K562 (cell line): ENCODE data around the gene PLD6. TPM values are rescaled to one million over a fixed set of nuclear protein-coding genes. Genes with fewer than 3 reads are reported as not detected.
"Not testable (repeated sequence)": the region's sequence is repeated elsewhere in the genome, so short reads cannot be mapped to it uniquely, and the experiment has no call there.

Experiments
- ATAC-seq: fragments of 200-7000 bp; cut with Tn5 transposase; 3 replicates; pipeline ENCODE4 v1.9.1; 2020; ENCODE audit warnings: moderate library complexity
- BruUV-seq: library from RNA; stranded (reverse); fragments of 400-500 nt; replicated peaks from 2 replicates; lab custom pipeline; 2021; lab: Mats Ljungman, UMichigan
- CTCF ChIA-PET: fragments of 300-600 bp; formaldehyde crosslinking; extraction: SDS; loops from one replicate; lab custom pipeline; 2021; ENCODE audit warnings: low intra/inter-chr PET ratio; lab: Yijun Ruan, JAX
- POLR2A ChIA-PET: fragments of 300-600, 350-650 bp; sonication (Branson Sonifier 250); formaldehyde crosslinking; extraction: SDS; loops from one replicate; lab custom pipeline; 2021; ENCODE audit warnings: antibody characterized with exemption, inconsistent platforms; lab: Yijun Ruan, JAX
- DNase-seq, 4 experiments: peaks; one replicate each; pipeline versions ENCODE4 v3.0.0 to v3.0.0-alpha.2; 2011 to 2018; ENCODE audit warnings: low spot score in 3 of 4, mixed read lengths in 3 of 4; ENCODE audit errors: extremely low read depth in 1 of 4
- FAIRE-seq: peaks from 2 replicates; lab custom pipeline; 2011; peaks lifted over from hg19 to GRCh38; lab: Jason Lieb, UNC
- H2AFZ ChIP-seq: 2 replicates; pipeline ENCODE4 v1.6.0; 2011; ENCODE audit warnings: low read depth, low read length, control low read depth, inconsistent platforms
- H3K27ac ChIP-seq: fragments of 200-600 bp; 3 replicates; pipeline ENCODE4 v1.8.0; 2011; ENCODE audit warnings: low read depth, mild to moderate bottlenecking, control low read depth, inconsistent platforms, low read length, moderate library complexity, mixed read lengths; ENCODE audit errors: extremely low read depth
- H3K27me3 ChIP-seq, 2 experiments: fragments of 300-600 bp in 1 of 2; 2 replicates in 1 of 2; 3 replicates in 1 of 2; pipeline versions ENCODE4 v1.6.0 to v1.8.0; 2011; ENCODE audit warnings: inconsistent platforms in 2 of 2, low read length in 2 of 2, mild to moderate bottlenecking in 1 of 2, mixed read lengths in 1 of 2, moderate library complexity in 1 of 2; ENCODE audit not compliant: control insufficient read depth in 2 of 2, insufficient read depth in 2 of 2
- H3K36me3 ChIP-seq: fragments of 300-600 bp; 3 replicates; pipeline ENCODE4 v1.8.0; 2011; ENCODE audit warnings: mild to moderate bottlenecking, low read length, inconsistent platforms; ENCODE audit not compliant: control insufficient read depth, insufficient read depth
- H3K4me1 ChIP-seq, 2 experiments: fragments of 200-600 bp in 1 of 2; replicated peaks in 1 of 2; 2 replicates in 1 of 2; 3 replicates in 1 of 2; pipeline versions ENCODE4 v1.5.1 to v1.8.0; 2011; ENCODE audit warnings: inconsistent platforms in 2 of 2, low read length in 2 of 2, mild to moderate bottlenecking in 1 of 2, mixed read lengths in 1 of 2, moderate library complexity in 1 of 2; ENCODE audit not compliant: control insufficient read depth in 2 of 2, insufficient read depth in 2 of 2
- H3K4me2 ChIP-seq: 2 replicates; pipeline ENCODE4 v1.6.1; 2011; ENCODE audit warnings: low read length, control low read depth, inconsistent platforms, mixed read lengths; ENCODE audit not compliant: insufficient read depth
- H3K4me3 ChIP-seq: fragments of 200-600 bp; sonication (generic), shearing (Covaris generic); 2 replicates; pipeline ENCODE4 v1.5.1; 2016; ENCODE audit warnings: control low read depth, inconsistent platforms
- H3K79me2 ChIP-seq: fragments of 200-600 bp; 3 replicates; pipeline ENCODE4 v1.8.0; 2011; ENCODE audit warnings: low read length, inconsistent platforms; ENCODE audit not compliant: control insufficient read depth, insufficient read depth
- H3K9ac ChIP-seq, 2 experiments: 2 replicates each; pipeline versions ENCODE4 v1.6.0 to v1.6.1; 2011; ENCODE audit warnings: low read depth in 2 of 2, low read length in 2 of 2, control low read depth in 1 of 2, inconsistent platforms in 1 of 2, mild to moderate bottlenecking in 1 of 2, mixed read lengths in 1 of 2; ENCODE audit not compliant: insufficient read depth in 1 of 2
- H3K9me1 ChIP-seq: one replicate; pipeline ENCODE4 v1.6.0; 2011; ENCODE audit warnings: inconsistent platforms, mild to moderate bottlenecking, low read length, moderate library complexity; ENCODE audit not compliant: control insufficient read depth, insufficient read depth
- H3K9me3 ChIP-seq: replicated peaks from 2 replicates; pipeline ENCODE4 v1.5.1; 2011; ENCODE audit warnings: low read depth, low read length, inconsistent platforms; ENCODE audit not compliant: control insufficient read depth, insufficient read depth
- H4K20me1 ChIP-seq: replicated peaks from 2 replicates; pipeline ENCODE4 v1.6.1; 2011; ENCODE audit warnings: low read length, inconsistent platforms, mixed read lengths; ENCODE audit not compliant: control insufficient read depth, insufficient read depth
- ELK3 ChIP-seq: fragments of 450-650 bp; formaldehyde crosslinking; IDR thresholded peaks from 2 replicates; pipeline ENCODE4 v1.4.0; 2020; ENCODE audit warnings: mild to moderate bottlenecking
- RNF2 ChIP-seq: sonication (generic); IDR thresholded peaks from 2 replicates; pipeline ENCODE4 v1.6.1; 2016
- ZNF316 ChIP-seq: fragments of 450-650 bp; IDR thresholded peaks from 2 replicates; pipeline ENCODE4 v1.6.1; 2016
- ZNF561 ChIP-seq: fragments of 450-650 bp; formaldehyde crosslinking; conservative IDR thresholded peaks from 2 replicates; pipeline ENCODE4 v1.4.0; 2020; ENCODE audit warnings: mild to moderate bottlenecking, moderate library complexity
- WGBS: fragments of 100-300 bp; shearing (Covaris generic); methylation state at CpG from one replicate; pipeline ENCODE4 v1.1.6; 2016; ENCODE audit warnings: low coverage, mixed read lengths; ENCODE audit not compliant: insufficient coverage; ENCODE audit errors: missing lambda C conversion rate; 5-methylcytosine and 5-hydroxymethylcytosine counted together
- in situ Hi-C: fragments of 300-500 bp; cut with MboI; formaldehyde crosslinking; loops from 4 replicates; pipeline ENCODE4 v1.15.0; 2018; ENCODE audit warnings: inconsistent platforms, mixed read lengths
- intact Hi-C: fragments of 100-400 bp; cut with micrococcal nuclease; formaldehyde crosslinking; loops from 2 replicates; pipeline ENCODE4 v1.14.2; 2022
- polyA plus RNA-seq, 8 experiments: library from polyadenylated mRNA; depleted of rRNA in 4 of 8; stranded (reverse) in 5 of 8; unstranded in 3 of 8; fragments of >200 nt; fragmentation: Nextera tagmentation in 2 of 8; fragmentation: Illumina TruSeq in 1 of 8; extraction: Ambion mirVana in 2 of 8; extraction: Trizol in 1 of 8; gene quantifications; 2 replicates each; pipeline versions ENCODE4 v1.2.1 to v1.2.3, GENCODE V29; 2011 to 2014; ENCODE audit warnings: inconsistent platforms in 1 of 8, missing spikeins in 1 of 8
- total RNA-seq, 7 experiments: library from RNA; depleted of rRNA in 6 of 7; stranded (reverse); fragments of >200 nt in 6 of 7; fragmentation: Illumina TruSeq in 2 of 7; extraction: Trizol in 2 of 7; gene quantifications; 2 replicates each; pipeline versions ENCODE4 v1.2.1 to v1.2.3, GENCODE V29; 2011 to 2021; ENCODE audit warnings: low replicate concordance in 1 of 7

PLD6 gene
- total and polyA plus RNA-seq, 9 of the 15 experiments (the other 6 are each of a cell fraction or from before 2014, with no cell fraction given) = 3.6 to 15.6 (median 10.0) TPM

GRCh38 chr17:17186551-17187505 lies 19.3 kb downstream of the PLD6 start:
- no peaks in the 10 kb centered on the region for H3K27me3 ChIP-seq
- 69% methylated on average over 9 of the region's 14 CpGs for WGBS
- TF ChIP-seq RNF2 (no peak), ZNF561 (CRISPR knock-in tag) (no peak)
- H3K27ac ChIP-seq = no peak overlapping the region
- no peaks in the 10 kb centered on the region for H3K79me2 ChIP-seq
- H3K4me1 ChIP-seq = peaks cover 0 to 3% of the 10 kb centered on the region in 2 experiments; a peak in 2 of 5 replicates
- H3K9me3 ChIP-seq = no peaks in the 10 kb centered on the region
- no peak for FAIRE-seq
- H2AFZ ChIP-seq = no peak overlapping the region
- no peak for ATAC-seq
- H3K9me1 ChIP-seq = no peaks in the 10 kb centered on the region
- H3K36me3 ChIP-seq = peaks cover 7% of the 10 kb centered on the region; the same call in 2 of the 3 replicates
- ChIA-PET POLR2A (no interaction called here), CTCF (no interaction called here)
- in situ Hi-C loops (no loop called here), intact Hi-C loops (no loop called here)
- H3K9ac ChIP-seq = peak overlapping the region in 1 of 2 experiments; percentile 20; a peak in 1 of 4 replicates
- H3K4me2 ChIP-seq = no peak overlapping the region
- no TSS peak for BruUV-seq
- no peaks in the 10 kb centered on the region for H4K20me1 ChIP-seq
- no peak overlapping the region for H3K4me3 ChIP-seq
- DNase-seq = no peak

- Histone ChIP-seq H2AFZ (no peak overlapping the region), H3K9ac (no peak overlapping the region), H3K9me1 (no peaks in the 10 kb centered on the region), H3K79me2 (no peaks in the 10 kb centered on the region), H3K4me3 (no peak overlapping the region), H4K20me1 (no peaks in the 10 kb centered on the region), H3K36me3 (peaks cover 12% of the 10 kb centered on the region; the same call in 2 of the 3 replicates), H3K27me3 (no peaks in the 10 kb centered on the region), H3K9me3 (no peaks in the 10 kb centered on the region), H3K4me2 (no peak overlapping the region), H3K27ac (no peak overlapping the region), H3K4me1 (no peaks in the 10 kb centered on the region; a peak in 1 of 5 replicates)
- no peak for TF ChIP-seq ELK3 (CRISPR knock-in tag)
- TF ChIP-seq ZNF316 = no peak
- DNase-seq (no peak), FAIRE-seq (no peak), ATAC-seq (no peak)
- intact Hi-C loops (no loop called here), in situ Hi-C loops (no loop called here)
- ChIA-PET POLR2A (interaction anchor here (0.6 kb wide), 1 partner anchor 369 kb away, joined by 3 read pairs; no protein-coding TSS in a partner anchor), CTCF (no interaction called here)
- no TSS peak for BruUV-seq
- WGBS = 59% methylated on average over 3 of the region's 3 CpGs
Measured at GRCh38 chr17:17186051-17186450, 20.1 kb downstream of the PLD6 start.

GRCh38 chr17:17184985-17185757 lies 21.0 kb downstream of the PLD6 start:
- H3K4me3 ChIP-seq, CTCF ChIA-PET, DNase-seq, H3K9me1 ChIP-seq, H3K27ac ChIP-seq, in situ Hi-C loops, H3K4me2 ChIP-seq, H3K9ac ChIP-seq, H2AFZ ChIP-seq, intact Hi-C loops, H3K27me3 ChIP-seq, H3K79me2 ChIP-seq, ATAC-seq, H4K20me1 ChIP-seq, FAIRE-seq, H3K9me3 ChIP-seq, H3K4me1 ChIP-seq: not testable (repeated sequence)
- BruUV-seq = TSS peak; percentile 22
- POLR2A ChIA-PET = interaction anchor here (1.1 kb wide), 1 partner anchor 97 kb away, joined by 3 read pairs; no protein-coding TSS in a partner anchor
- peaks cover 20% of the 10 kb centered on the region; the same call in 2 of the 3 replicates for H3K36me3 ChIP-seq
- WGBS = 71% methylated on average over 11 of the region's 13 CpGs
